HCT116 (cell line): ENCODE data around the gene ZNF71. TPM values are rescaled to one million over a fixed set of nuclear protein-coding genes. Genes with fewer than 3 reads are reported as not detected.

ENCODE experiments used
- ATAC-seq: fragments of 200-7000 bp; cut with Tn5 transposase; 2 replicates; pipeline ENCODE4 v1.9.1; 2020; ENCODE audit warnings: mild to moderate bottlenecking, moderate library complexity
- BruUV-seq: library from RNA; stranded (reverse); fragments of 400-500 nt; replicated peaks from 2 replicates; lab custom pipeline; 2021; lab: Mats Ljungman, UMichigan
- CTCF ChIA-PET: fragments of 300-600 bp; sonication (Branson Sonifier 250); formaldehyde crosslinking; loops from one replicate; lab custom pipeline; 2021; ENCODE audit warnings: antibody characterized with exemption; lab: Charles Lee
- POLR2A ChIA-PET: fragments of 300-600, 350-600 bp; sonication (Branson Sonifier 250); formaldehyde crosslinking; loops from one replicate; lab custom pipeline; 2021; ENCODE audit warnings: antibody characterized with exemption; lab: Charles Lee
- RAD21 ChIA-PET, 2 experiments: fragments of 300-600 bp; sonication (Branson Sonifier 250); formaldehyde crosslinking; loops; one replicate each; lab custom pipeline; 2023; ENCODE audit warnings: low total read pairs in 2 of 2; ENCODE audit not compliant: uncharacterized antibody in 2 of 2, unreplicated experiment in 2 of 2, low non-redundant PET in 1 of 2; lab: Charles Lee
- DNase-seq: peaks from one replicate; pipeline ENCODE4 v3.0.0-alpha.2; 2010; ENCODE audit warnings: low read depth, low spot score
- H2AFZ ChIP-seq: fragments of 200-600 bp; shearing (Covaris generic), sonication (generic); 2 replicates; pipeline ENCODE4 v1.6.1; 2017; ENCODE audit warnings: low read depth, mixed run types, mixed read lengths, antibody characterized with exemption, low read length; ENCODE audit not compliant: poor library complexity, severe bottlenecking
- H3K27ac ChIP-seq: 2 replicates; pipeline ENCODE4 v1.5.1; 2012; ENCODE audit warnings: low read depth, low read length
- H3K27me3 ChIP-seq: fragments of 200-600 bp; sonication (generic); 2 replicates; pipeline ENCODE4 v1.6.1; 2016; ENCODE audit warnings: mixed run types, low read length, mixed read lengths; ENCODE audit not compliant: insufficient read depth
- H3K36me3 ChIP-seq, 2 experiments: fragments of 200-500 bp in 1 of 2; fragments of 200-600 bp in 1 of 2; sonication (Bioruptor generic) in 1 of 2; sonication (generic) in 1 of 2; 2 replicates each; pipeline versions ENCODE4 v1.5.1 to v1.6.1; 2014 to 2016; ENCODE audit warnings: low read length in 2 of 2, inconsistent platforms in 1 of 2, mixed read lengths in 1 of 2, mixed run types in 1 of 2; ENCODE audit not compliant: insufficient read depth in 2 of 2, control insufficient read depth in 1 of 2
- H3K4me1 ChIP-seq, 2 experiments: fragments of 200-600 bp in 1 of 2; sonication (generic) in 1 of 2; 2 replicates each; pipeline versions ENCODE4 v1.5.1 to v1.6.1; 2012 to 2017; ENCODE audit warnings: low read length in 2 of 2, inconsistent platforms in 1 of 2, mild to moderate bottlenecking in 1 of 2, mixed read lengths in 1 of 2, mixed run types in 1 of 2, moderate library complexity in 1 of 2; ENCODE audit not compliant: insufficient read depth in 2 of 2, control insufficient read depth in 1 of 2
- H3K4me2 ChIP-seq: fragments of 200-600 bp; sonication (generic); 2 replicates; pipeline ENCODE4 v1.6.1; 2017; ENCODE audit warnings: mixed run types, low read length, mixed read lengths
- H3K4me3 ChIP-seq, 2 experiments: fragments of 200-600 bp in 1 of 2; sonication (generic) in 1 of 2; replicated peaks in 1 of 2; 2 replicates each; pipeline ENCODE4 v1.5.1; 2011 to 2016; ENCODE audit warnings: low read length in 2 of 2, control low read depth in 1 of 2, low read depth in 1 of 2, mild to moderate bottlenecking in 1 of 2, mixed read lengths in 1 of 2, mixed run types in 1 of 2
- H3K79me2 ChIP-seq: fragments of 200-600 bp; sonication (generic); 2 replicates; pipeline ENCODE4 v1.6.1; 2017; ENCODE audit warnings: mild to moderate bottlenecking, mixed run types, low read length, moderate library complexity, mixed read lengths; ENCODE audit not compliant: insufficient read depth
- H3K9ac ChIP-seq: fragments of 200-600 bp; sonication (generic); 2 replicates; pipeline ENCODE4 v1.6.1; 2016; ENCODE audit warnings: low read length, mixed read lengths
- H3K9me2 ChIP-seq: fragments of 200-600 bp; sonication (generic), shearing (Covaris generic); 2 replicates; pipeline ENCODE4 v1.6.1; 2017; ENCODE audit warnings: mixed run types, mild to moderate bottlenecking, moderate library complexity; ENCODE audit not compliant: insufficient read depth
- H3K9me3 ChIP-seq, 2 experiments: fragments of 200-500 bp in 1 of 2; fragments of 200-600 bp in 1 of 2; sonication (Bioruptor generic) in 1 of 2; sonication (generic) in 1 of 2; 2 replicates each; pipeline ENCODE4 v1.6.1; 2014 to 2017; ENCODE audit warnings: low read length in 2 of 2, mixed read lengths in 2 of 2, inconsistent platforms in 1 of 2, low read depth in 1 of 2, mild to moderate bottlenecking in 1 of 2, mixed run types in 1 of 2, moderate library complexity in 1 of 2; ENCODE audit not compliant: control insufficient read depth in 1 of 2, insufficient read depth in 1 of 2
- H4K20me1 ChIP-seq: fragments of 200-600 bp; sonication (generic), shearing (Covaris generic); 2 replicates; pipeline ENCODE4 v1.6.1; 2017; ENCODE audit warnings: mixed run types, mild to moderate bottlenecking, moderate library complexity; ENCODE audit not compliant: insufficient read depth
- ATF3 ChIP-seq: IDR thresholded peaks from 2 replicates; pipeline ENCODE4 v1.6.1; 2012
- CBX3 ChIP-seq: IDR thresholded peaks from 2 replicates; pipeline ENCODE4 v1.6.1; 2012; ENCODE audit warnings: low read depth
- CEBPB ChIP-seq: IDR thresholded peaks from 2 replicates; pipeline ENCODE4 v1.6.1; 2012; ENCODE audit warnings: low read depth
- CTCF ChIP-seq, 3 experiments: fragments of 200-600 bp in 1 of 3; sonication (generic) in 1 of 3; IDR thresholded peaks in 2 of 3; conservative IDR thresholded peaks in 1 of 3; 2 replicates each; pipeline ENCODE4 v1.5.1; 2012 to 2017; ENCODE audit warnings: low read depth in 2 of 3, low read length in 2 of 3, antibody characterized with exemption in 1 of 3, borderline replicate concordance in 1 of 3, control low read depth in 1 of 3, mild to moderate bottlenecking in 1 of 3, mixed read lengths in 1 of 3, mixed run types in 1 of 3, moderate library complexity in 1 of 3; ENCODE audit not compliant: insufficient read depth in 1 of 3
- EGR1 ChIP-seq: IDR thresholded peaks from 2 replicates; pipeline ENCODE4 v1.6.1; 2012; ENCODE audit warnings: low read depth
- ELF1 ChIP-seq: IDR thresholded peaks from 2 replicates; pipeline ENCODE4 v1.6.1; 2012; ENCODE audit warnings: low read depth, borderline replicate concordance
- EZH2 ChIP-seq: fragments of 200-600 bp; sonication (generic); IDR thresholded peaks from 2 replicates; pipeline ENCODE4 v1.6.1; 2017; ENCODE audit warnings: antibody characterized with exemption, mixed run types
- EZH2phosphoT487 ChIP-seq: fragments of 200-600 bp; IDR thresholded peaks from 2 replicates; pipeline ENCODE4 v1.6.1; 2018; ENCODE audit warnings: antibody characterized with exemption, borderline replicate concordance
- FOSL1 ChIP-seq: IDR thresholded peaks from 2 replicates; pipeline ENCODE4 v1.6.1; 2012; ENCODE audit warnings: low read depth
- JUND ChIP-seq: IDR thresholded peaks from 2 replicates; pipeline ENCODE4 v1.6.1; 2012
- MAX ChIP-seq: IDR thresholded peaks from 2 replicates; pipeline ENCODE4 v1.6.1; 2012
- POLR2A ChIP-seq: IDR thresholded peaks from 2 replicates; pipeline ENCODE4 v1.7.0; 2011; ENCODE audit warnings: borderline replicate concordance; ENCODE audit not compliant: insufficient read depth, insufficient read length; ENCODE audit errors: extremely low read depth
- POLR2AphosphoS5 ChIP-seq: IDR thresholded peaks from 2 replicates; pipeline ENCODE4 v1.6.1; 2011; ENCODE audit warnings: mild to moderate bottlenecking, low read depth, low read length, moderate library complexity
- SIN3A ChIP-seq: IDR thresholded peaks from 2 replicates; pipeline ENCODE4 v1.6.1; 2012; ENCODE audit warnings: low read depth
- SP1 ChIP-seq: IDR thresholded peaks from 2 replicates; pipeline ENCODE4 v1.6.1; 2012; ENCODE audit warnings: low read depth
- SRF ChIP-seq: IDR thresholded peaks from 2 replicates; pipeline ENCODE4 v1.6.1; 2012; ENCODE audit warnings: low read depth
- YY1 ChIP-seq: IDR thresholded peaks from 2 replicates; pipeline ENCODE4 v1.6.1; 2011; ENCODE audit warnings: low read length, low read depth, moderate library complexity, mild to moderate bottlenecking; ENCODE audit not compliant: insufficient replicate concordance; ENCODE audit errors: extremely low read depth
- ZBTB33 ChIP-seq: IDR thresholded peaks from 2 replicates; pipeline ENCODE4 v1.6.1; 2011; ENCODE audit warnings: mild to moderate bottlenecking, low read length, moderate library complexity; ENCODE audit not compliant: insufficient replicate concordance; ENCODE audit errors: extremely low read depth
- ZFX ChIP-seq: fragments of 450-650 bp; IDR thresholded peaks from 2 replicates; pipeline ENCODE4 v1.6.1; 2017
- ZNF274 ChIP-seq: fragments of 200-500 bp; sonication (Bioruptor generic); IDR thresholded peaks from 2 replicates; pipeline ENCODE4 v1.6.1; 2014; ENCODE audit warnings: mild to moderate bottlenecking, low read depth, low read length, inconsistent platforms
- intact Hi-C: fragments of 100-400 bp; cut with micrococcal nuclease; formaldehyde crosslinking; loops from 2 replicates; pipeline ENCODE4 v1.10.0; 2022
- total RNA-seq: library from RNA; stranded (reverse); gene quantifications from one replicate; pipeline ENCODE4 v1.2.1, GENCODE V29; 2021; ENCODE audit not compliant: unreplicated experiment

ZNF71 gene
- total RNA-seq, 1 experiment from 2014 or later = not detected

- TF ChIP-seq CBX3 (no peak), ZNF274 (no peak), EZH2 (no peak), CTCF (IDR thresholded peaks at IDR 0.05 in 2 of 3, conservative IDR thresholded peaks at IDR 0.05 in 1 of 3; ENCODE audit: borderline replicate concordance in 1 of 3, insufficient read depth in 1 of 3, low read depth in 2 of 3, low read length in 2 of 3) (no peak)
Measured at GRCh38 chr19:56661248-56661647, 66.1 kb downstream of the ZNF71 start (continued).

GRCh38 chr19:56663931-56664500, 68.9 kb downstream of the ZNF71 start:
- POLR2A ChIA-PET = no interaction called here
- H3K27ac ChIP-seq = no peak overlapping the region
- DNase-seq = no peak
- intact Hi-C loops = no loop called here
- no peaks in the 10 kb centered on the region for H3K4me1 ChIP-seq
- H4K20me1 ChIP-seq = no peaks in the 10 kb centered on the region
- no peak overlapping the region for H3K9ac ChIP-seq
- no peak for ATAC-seq
- H3K4me2 ChIP-seq = no peak overlapping the region
- no peaks in the 10 kb centered on the region for H3K27me3 ChIP-seq
- no peak overlapping the region for H3K4me3 ChIP-seq
- no peak overlapping the region for H2AFZ ChIP-seq
- no TSS peak for BruUV-seq
- H3K9me2 ChIP-seq = no peaks in the 10 kb centered on the region
- RAD21 ChIA-PET = no interaction called here
- no peaks in the 10 kb centered on the region for H3K79me2 ChIP-seq
- CTCF ChIA-PET = no interaction called here
- TF ChIP-seq EZH2phosphoT487 (no peak), SP1 (no peak), ZFX (no peak), SIN3A (no peak), CEBPB (no peak), ZBTB33 (no peak), EGR1 (no peak), YY1 (no peak), ELF1 (no peak), ATF3 (no peak), EZH2 (no peak), SRF (no peak), JUND (no peak), POLR2A (no peak), POLR2AphosphoS5 (no peak), MAX (no peak), FOSL1 (no peak)
- H3K9me3 ChIP-seq = peaks cover 8 to 20% of the 10 kb centered on the region in 2 experiments; a peak in 2 of 4 replicates
- no peaks in the 10 kb centered on the region for H3K36me3 ChIP-seq
